ENCODE data around the gene SLCO2A1.

GRCh38 chr3:133884887-133885711 is 144.6 kb downstream of the SLCO2A1 start:
- TF ChIP-seq CTCF (optimal IDR thresholded peaks at IDR 0.05 in 1 of 3, IDR thresholded peaks at IDR 0.05 in 1 of 3, conservative IDR thresholded peaks at IDR 0.05 in 1 of 3; ENCODE audit: extremely low read depth in 1 of 3, insufficient read depth in 2 of 3, low read length in 3 of 3) (no peak), EZH2 (IDR thresholded peaks at IDR 0.05; ENCODE audit: low read length) (no peak)

Measured in keratinocyte (primary cell).